Measurements from ENCODE around the gene C1orf141.

DNA sequence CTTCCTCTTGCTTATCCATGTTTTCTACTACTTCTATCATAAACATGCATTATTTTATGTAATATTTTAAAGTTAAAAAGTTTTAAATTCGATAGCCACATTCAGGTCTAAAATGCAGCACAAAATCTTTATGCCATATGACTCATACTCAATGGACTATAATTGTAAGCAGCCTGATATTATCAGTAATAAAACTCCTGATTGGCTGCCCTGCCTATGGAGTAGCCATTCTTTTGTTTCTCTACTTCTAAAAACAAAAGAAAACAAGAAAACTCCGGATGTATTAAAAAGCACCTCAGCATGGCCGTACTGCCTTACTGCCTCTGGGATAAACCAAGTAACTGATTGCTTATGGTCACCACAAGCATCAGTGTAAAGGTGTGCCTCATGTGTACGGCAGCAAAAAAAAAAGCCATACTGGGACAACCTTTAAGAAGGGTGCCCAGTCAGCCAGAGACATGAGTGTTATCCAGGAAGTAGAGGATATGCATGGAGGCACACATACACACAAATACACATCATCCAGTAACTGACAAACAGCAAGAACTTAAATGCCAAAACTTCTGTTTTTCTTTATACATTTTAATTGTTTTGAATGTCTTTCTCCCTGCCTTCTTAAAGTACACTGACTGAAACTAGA lies 90.0 kb downstream of the C1orf141 start:
- no peak for TF ChIP-seq EZH2 (IDR thresholded peaks at IDR 0.05; ENCODE audit: borderline replicate concordance, low read length)
- TF ChIP-seq, protein P1, sequence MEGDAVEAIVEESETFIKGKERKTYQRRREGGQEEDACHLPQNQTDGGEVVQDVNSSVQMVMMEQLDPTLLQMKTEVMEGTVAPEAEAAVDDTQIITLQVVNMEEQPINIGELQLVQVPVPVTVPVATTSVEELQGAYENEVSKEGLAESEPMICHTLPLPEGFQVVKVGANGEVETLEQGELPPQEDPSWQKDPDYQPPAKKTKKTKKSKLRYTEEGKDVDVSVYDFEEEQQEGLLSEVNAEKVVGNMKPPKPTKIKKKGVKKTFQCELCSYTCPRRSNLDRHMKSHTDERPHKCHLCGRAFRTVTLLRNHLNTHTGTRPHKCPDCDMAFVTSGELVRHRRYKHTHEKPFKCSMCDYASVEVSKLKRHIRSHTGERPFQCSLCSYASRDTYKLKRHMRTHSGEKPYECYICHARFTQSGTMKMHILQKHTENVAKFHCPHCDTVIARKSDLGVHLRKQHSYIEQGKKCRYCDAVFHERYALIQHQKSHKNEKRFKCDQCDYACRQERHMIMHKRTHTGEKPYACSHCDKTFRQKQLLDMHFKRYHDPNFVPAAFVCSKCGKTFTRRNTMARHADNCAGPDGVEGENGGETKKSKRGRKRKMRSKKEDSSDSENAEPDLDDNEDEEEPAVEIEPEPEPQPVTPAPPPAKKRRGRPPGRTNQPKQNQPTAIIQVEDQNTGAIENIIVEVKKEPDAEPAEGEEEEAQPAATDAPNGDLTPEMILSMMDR (conservative IDR thresholded peaks at IDR 0.05 in 1 of 2, IDR thresholded peaks at IDR 0.05 in 1 of 2; ENCODE audit: extremely low read depth in 1 of 2, insufficient read depth in 1 of 2, low read depth in 1 of 2, low read length in 2 of 2) = no peak

All from mammary epithelial cell (primary cell).